Panc1 (cell line): Measurements from ENCODE around the gene FBN1. TPM values are rescaled to one million over a fixed set of nuclear protein-coding genes. Genes with fewer than 3 reads are reported as not detected.

Experiments
- ATAC-seq: fragments of 200-7000 bp; cut with Tn5 transposase; 2 replicates; pipeline ENCODE4 v1.9.1; 2020; ENCODE audit warnings: mild to moderate bottlenecking, moderate library complexity
- BruUV-seq: library from RNA; stranded (reverse); fragments of 400-500 nt; replicated peaks from 2 replicates; lab custom pipeline; 2021; lab: Mats Ljungman, UMichigan
- CTCF ChIA-PET: fragments of 300-600 bp; sonication (Branson Sonifier 250); formaldehyde crosslinking; loops from one replicate; lab custom pipeline; 2022; ENCODE audit warnings: antibody characterized with exemption; lab: Charles Lee
- POLR2A ChIA-PET: fragments of 300-600 bp; sonication (Branson Sonifier 250); formaldehyde crosslinking; loops from one replicate; lab custom pipeline; 2022; ENCODE audit warnings: antibody characterized with exemption; lab: Charles Lee
- DNase-seq: peaks from one replicate; pipeline ENCODE4 v3.0.0-alpha.2; 2010; ENCODE audit warnings: low read depth, low spot score
- H3K27ac ChIP-seq: 2 replicates; pipeline ENCODE4 v1.5.1; 2011; ENCODE audit warnings: mild to moderate bottlenecking, low read length, inconsistent platforms
- H3K27me3 ChIP-seq: fragments of 200-500 bp; sonication (Bioruptor generic); 2 replicates; pipeline ENCODE4 v1.6.0; 2014; ENCODE audit warnings: low read length, inconsistent platforms; ENCODE audit not compliant: control insufficient read depth, insufficient read depth
- H3K36me3 ChIP-seq: fragments of 200-500 bp; sonication (Bioruptor generic); 2 replicates; pipeline ENCODE4 v1.5.1; 2014; ENCODE audit warnings: inconsistent platforms, mild to moderate bottlenecking, low read length, moderate library complexity; ENCODE audit not compliant: control insufficient read depth, insufficient read depth
- H3K4me1 ChIP-seq: 2 replicates; pipeline ENCODE4 v1.5.1; 2011; ENCODE audit warnings: inconsistent platforms, mild to moderate bottlenecking, low read length, moderate library complexity; ENCODE audit not compliant: control insufficient read depth, insufficient read depth
- H3K4me3 ChIP-seq, 2 experiments: 2 replicates each; pipeline ENCODE4 v1.5.1; 2011 to 2012; ENCODE audit warnings: low read depth in 2 of 2, low read length in 2 of 2, mild to moderate bottlenecking in 2 of 2, inconsistent platforms in 1 of 2, moderate library complexity in 1 of 2
- H3K9me3 ChIP-seq: fragments of 200-500 bp; sonication (Bioruptor generic); 2 replicates; pipeline ENCODE4 v1.5.1; 2014; ENCODE audit warnings: low read depth, mild to moderate bottlenecking, inconsistent platforms, low read length, moderate library complexity; ENCODE audit not compliant: control insufficient read depth, insufficient read depth
- CTCF ChIP-seq: fragments of 450-650 bp; IDR thresholded peaks from 2 replicates; pipeline ENCODE4 v1.5.1; 2017; ENCODE audit warnings: mild to moderate bottlenecking
- POLR2AphosphoS5 ChIP-seq: IDR thresholded peaks from 2 replicates; pipeline ENCODE4 v1.6.1; 2012; ENCODE audit warnings: mild to moderate bottlenecking, low read depth, low read length, moderate library complexity
- REST ChIP-seq, 2 experiments: IDR thresholded peaks; 2 replicates each; pipeline ENCODE4 v1.6.1; 2011 to 2012; ENCODE audit warnings: low read depth in 2 of 2, control low read depth in 1 of 2, low read length in 1 of 2, mild to moderate bottlenecking in 1 of 2, moderate library complexity in 1 of 2; ENCODE audit not compliant: insufficient read depth in 1 of 2
- SIN3A ChIP-seq: IDR thresholded peaks from 2 replicates; pipeline ENCODE4 v1.6.1; 2012; ENCODE audit warnings: low read depth, mild to moderate bottlenecking, low read length, moderate library complexity, borderline replicate concordance; ENCODE audit not compliant: insufficient read depth
- TCF7L2 ChIP-seq: IDR thresholded peaks from 2 replicates; pipeline ENCODE4 v1.6.1; 2011; ENCODE audit warnings: mild to moderate bottlenecking, low read depth, low read length, inconsistent platforms
- in situ Hi-C: cut with HindIII; loops from 2 replicates; pipeline ENCODE4 v1.10.0; 2016; ENCODE audit warnings: low sequenced_read_pairs, low pct_unique_long_range_greater_than_20kb
- intact Hi-C: fragments of 100-400 bp; cut with micrococcal nuclease; formaldehyde crosslinking; loops from one replicate; pipeline ENCODE4 v1.10.0; 2022; ENCODE audit not compliant: unreplicated experiment
- total RNA-seq: library from RNA; stranded (reverse); gene quantifications from one replicate; pipeline ENCODE4 v1.2.1, GENCODE V29; 2021; ENCODE audit not compliant: unreplicated experiment

The FBN1 gene
- total RNA-seq, 1 experiment from 2014 or later, result 0.46 TPM

- Histone ChIP-seq H3K9me3 (no peaks in the 10 kb centered on the region), H3K4me3 (no peak overlapping the region), H3K4me1 (no peaks in the 10 kb centered on the region), H3K27ac (no peak overlapping the region), H3K36me3 (no peaks in the 10 kb centered on the region), H3K27me3 (no peaks in the 10 kb centered on the region; the same call in 1 of the 2 replicates)
- ATAC-seq (no peak), DNase-seq (no peak)
- intact Hi-C loops (no loop called here), in situ Hi-C loops (no loop called here)
- CTCF ChIA-PET, result no interaction called here
- POLR2A ChIA-PET, result interaction anchor here (0.6 kb wide), 1 partner anchor 162 kb away, joined by 3 read pairs; no protein-coding TSS in a partner anchor
- no TSS peak for BruUV-seq
- TF ChIP-seq SIN3A, result no peak
- TF ChIP-seq CTCF, result no peak
- no peak for TF ChIP-seq REST (IDR thresholded peaks at IDR 0.05; ENCODE audit: insufficient read depth in 1 of 2, low read depth in 2 of 2, low read length in 1 of 2)
- no peak for TF ChIP-seq POLR2AphosphoS5
- no peak for TF ChIP-seq TCF7L2
These were observed 74.0 kb downstream of the FBN1 start for GRCh38 chr15:48571510-48571909.

GRCh38 chr15:48570822-48571221, 74.7 kb downstream of the FBN1 start:
- in situ Hi-C loops, result no loop called here
- intact Hi-C loops, result no loop called here
- Histone ChIP-seq H3K27me3 (no peaks in the 10 kb centered on the region; the same call in 1 of the 2 replicates), H3K27ac (no peak overlapping the region), H3K36me3 (no peaks in the 10 kb centered on the region), H3K9me3 (no peaks in the 10 kb centered on the region), H3K4me3 (no peak overlapping the region), H3K4me1 (no peaks in the 10 kb centered on the region)
- ATAC-seq (no peak), DNase-seq (no peak)
- ChIA-PET CTCF (no interaction called here), POLR2A (no interaction called here)
- no TSS peak for BruUV-seq
- TF ChIP-seq TCF7L2, result no peak
- TF ChIP-seq REST (IDR thresholded peaks at IDR 0.05; ENCODE audit: insufficient read depth in 1 of 2, low read depth in 2 of 2, low read length in 1 of 2), result no peak
- no peak for TF ChIP-seq SIN3A
- no peak for TF ChIP-seq POLR2AphosphoS5
- TF ChIP-seq CTCF, result no peak
